ENCODE results near the gene DEFB129. TPM values are rescaled to one million over a fixed set of nuclear protein-coding genes. Genes with fewer than 3 reads are reported as not detected.
A peak's percentile ranks its signal among the peaks of the same experiment; 100 is the strongest.

Gene DEFB129
- total and polyA plus RNA-seq, 9 of the 15 experiments (the other 6 are each of a cell fraction or from before 2014, with no cell fraction given): not detected

GRCh38 chr20:266596-267562 is 39.8 kb downstream of the DEFB129 start (continued):
- TF ChIP-seq SIX5 (IDR thresholded peaks at IDR 0.05; ENCODE audit: borderline replicate concordance in 1 of 2, insufficient read depth in 1 of 2, low read depth in 1 of 2, low read length in 2 of 2): no peak
- TF ChIP-seq MAFG (tag; conservative IDR thresholded peaks at IDR 0.05): no peak
- no peak for TF ChIP-seq CBX8 (IDR thresholded peaks at IDR 0.05; ENCODE audit: borderline replicate concordance, extremely low read depth, low read depth, low read length, poor library complexity, severe bottlenecking)
- TF ChIP-seq, protein P1, sequence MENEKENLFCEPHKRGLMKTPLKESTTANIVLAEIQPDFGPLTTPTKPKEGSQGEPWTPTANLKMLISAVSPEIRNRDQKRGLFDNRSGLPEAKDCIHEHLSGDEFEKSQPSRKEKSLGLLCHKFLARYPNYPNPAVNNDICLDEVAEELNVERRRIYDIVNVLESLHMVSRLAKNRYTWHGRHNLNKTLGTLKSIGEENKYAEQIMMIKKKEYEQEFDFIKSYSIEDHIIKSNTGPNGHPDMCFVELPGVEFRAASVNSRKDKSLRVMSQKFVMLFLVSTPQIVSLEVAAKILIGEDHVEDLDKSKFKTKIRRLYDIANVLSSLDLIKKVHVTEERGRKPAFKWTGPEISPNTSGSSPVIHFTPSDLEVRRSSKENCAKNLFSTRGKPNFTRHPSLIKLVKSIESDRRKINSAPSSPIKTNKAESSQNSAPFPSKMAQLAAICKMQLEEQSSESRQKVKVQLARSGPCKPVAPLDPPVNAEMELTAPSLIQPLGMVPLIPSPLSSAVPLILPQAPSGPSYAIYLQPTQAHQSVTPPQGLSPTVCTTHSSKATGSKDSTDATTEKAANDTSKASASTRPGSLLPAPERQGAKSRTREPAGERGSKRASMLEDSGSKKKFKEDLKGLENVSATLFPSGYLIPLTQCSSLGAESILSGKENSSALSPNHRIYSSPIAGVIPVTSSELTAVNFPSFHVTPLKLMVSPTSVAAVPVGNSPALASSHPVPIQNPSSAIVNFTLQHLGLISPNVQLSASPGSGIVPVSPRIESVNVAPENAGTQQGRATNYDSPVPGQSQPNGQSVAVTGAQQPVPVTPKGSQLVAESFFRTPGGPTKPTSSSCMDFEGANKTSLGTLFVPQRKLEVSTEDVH (IDR thresholded peaks at IDR 0.05; ENCODE audit: low read depth, partially characterized antibody): no peak
- TF ChIP-seq KLF6 (CRISPR knock-in tag; IDR thresholded peaks at IDR 0.05; ENCODE audit: borderline replicate concordance): peak; percentile 48; the same call in 1 of the 2 replicates
- no peak for TF ChIP-seq ZNF253 (CRISPR knock-in tag; conservative IDR thresholded peaks at IDR 0.05)
- TF ChIP-seq BACH1 (tag; IDR thresholded peaks at IDR 0.05): no peak
- TF ChIP-seq SP2 (IDR thresholded peaks at IDR 0.05; ENCODE audit: extremely low read depth, low read depth, low read length, poor library complexity, severe bottlenecking): no peak
- TF ChIP-seq NR2F6 (CRISPR knock-in tag; IDR thresholded peaks at IDR 0.05): no peak
- TF ChIP-seq RCOR1 (IDR thresholded peaks at IDR 0.05; ENCODE audit: borderline replicate concordance in 1 of 2, low read depth in 2 of 2, low read length in 2 of 2): peak in 1 of 2 experiments; percentile 37; a peak in 2 of 4 replicates
- TF ChIP-seq SREBF1 (IDR thresholded peaks at IDR 0.05; ENCODE audit: borderline replicate concordance, low read depth, low read length): no peak
- TF ChIP-seq, protein P2, sequence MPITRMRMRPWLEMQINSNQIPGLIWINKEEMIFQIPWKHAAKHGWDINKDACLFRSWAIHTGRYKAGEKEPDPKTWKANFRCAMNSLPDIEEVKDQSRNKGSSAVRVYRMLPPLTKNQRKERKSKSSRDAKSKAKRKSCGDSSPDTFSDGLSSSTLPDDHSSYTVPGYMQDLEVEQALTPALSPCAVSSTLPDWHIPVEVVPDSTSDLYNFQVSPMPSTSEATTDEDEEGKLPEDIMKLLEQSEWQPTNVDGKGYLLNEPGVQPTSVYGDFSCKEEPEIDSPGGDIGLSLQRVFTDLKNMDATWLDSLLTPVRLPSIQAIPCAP (CRISPR knock-in tag; IDR thresholded peaks at IDR 0.05; ENCODE audit: borderline replicate concordance): peak; percentile 68; the same call in 1 of the 2 replicates
- peak; percentile 91 for TF ChIP-seq MYC (IDR thresholded peaks at IDR 0.05; ENCODE audit: low read depth, low read length)
- peak; percentile 83 for TF ChIP-seq MYC (CRISPR knock-in tag; IDR thresholded peaks at IDR 0.05; ENCODE audit: borderline replicate concordance, low read depth)
- TF ChIP-seq, protein P3, sequence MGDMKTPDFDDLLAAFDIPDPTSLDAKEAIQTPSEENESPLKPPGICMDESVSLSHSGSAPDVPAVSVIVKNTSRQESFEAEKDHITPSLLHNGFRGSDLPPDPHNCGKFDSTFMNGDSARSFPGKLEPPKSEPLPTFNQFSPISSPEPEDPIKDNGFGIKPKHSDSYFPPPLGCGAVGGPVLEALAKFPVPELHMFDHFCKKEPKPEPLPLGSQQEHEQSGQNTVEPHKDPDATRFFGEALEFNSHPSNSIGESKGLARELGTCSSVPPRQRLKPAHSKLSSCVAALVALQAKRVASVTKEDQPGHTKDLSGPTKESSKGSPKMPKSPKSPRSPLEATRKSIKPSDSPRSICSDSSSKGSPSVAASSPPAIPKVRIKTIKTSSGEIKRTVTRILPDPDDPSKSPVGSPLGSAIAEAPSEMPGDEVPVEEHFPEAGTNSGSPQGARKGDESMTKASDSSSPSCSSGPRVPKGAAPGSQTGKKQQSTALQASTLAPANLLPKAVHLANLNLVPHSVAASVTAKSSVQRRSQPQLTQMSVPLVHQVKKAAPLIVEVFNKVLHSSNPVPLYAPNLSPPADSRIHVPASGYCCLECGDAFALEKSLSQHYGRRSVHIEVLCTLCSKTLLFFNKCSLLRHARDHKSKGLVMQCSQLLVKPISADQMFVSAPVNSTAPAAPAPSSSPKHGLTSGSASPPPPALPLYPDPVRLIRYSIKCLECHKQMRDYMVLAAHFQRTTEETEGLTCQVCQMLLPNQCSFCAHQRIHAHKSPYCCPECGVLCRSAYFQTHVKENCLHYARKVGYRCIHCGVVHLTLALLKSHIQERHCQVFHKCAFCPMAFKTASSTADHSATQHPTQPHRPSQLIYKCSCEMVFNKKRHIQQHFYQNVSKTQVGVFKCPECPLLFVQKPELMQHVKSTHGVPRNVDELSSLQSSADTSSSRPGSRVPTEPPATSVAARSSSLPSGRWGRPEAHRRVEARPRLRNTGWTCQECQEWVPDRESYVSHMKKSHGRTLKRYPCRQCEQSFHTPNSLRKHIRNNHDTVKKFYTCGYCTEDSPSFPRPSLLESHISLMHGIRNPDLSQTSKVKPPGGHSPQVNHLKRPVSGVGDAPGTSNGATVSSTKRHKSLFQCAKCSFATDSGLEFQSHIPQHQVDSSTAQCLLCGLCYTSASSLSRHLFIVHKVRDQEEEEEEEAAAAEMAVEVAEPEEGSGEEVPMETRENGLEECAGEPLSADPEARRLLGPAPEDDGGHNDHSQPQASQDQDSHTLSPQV (IDR thresholded peaks at IDR 0.05): peak; percentile 98
- peak; percentile 86 for TF ChIP-seq GABPB1 (CRISPR knock-in tag; IDR thresholded peaks at IDR 0.05)

Measured in K562 (cell line).